ENCODE results near the gene PHLDB3.
"Not testable (repeated sequence)": the region's sequence is repeated elsewhere in the genome, so short reads cannot be mapped to it uniquely, and the experiment has no call there.

The PHLDB3 gene

GRCh38 chr19:43552198-43552450, 47.6 kb upstream of the PHLDB3 start:
- Histone ChIP-seq H3K27me3 (ENCODE audit: insufficient read depth, low read length, poor library complexity, severe bottlenecking) (no peaks in the 10 kb centered on the region), H3K4me2 (ENCODE audit: low read depth, low read length, poor library complexity, severe bottlenecking) (no peak overlapping the region), H3K79me2 (ENCODE audit: insufficient read depth, low read length) (0 out of 2 replicates have a peak, but pooled peaks cover 5% of the 10 kb centered on the region), H3K9me3 (ENCODE audit: insufficient read depth, low read depth, low read length) (no peaks in the 10 kb centered on the region), H3F3A (ENCODE audit: low read depth) (no peaks in the 10 kb centered on the region), H3K9me2 (replicated peaks; ENCODE audit: low read depth, low read length) (no peaks in the 10 kb centered on the region), H3K36me3 (ENCODE audit: insufficient read depth, low read length) (peaks cover 55% of the 10 kb centered on the region; the same call in 1 of the 2 replicates), H3K9ac (ENCODE audit: low read depth, low read length, poor library complexity, severe bottlenecking) (no peak overlapping the region), H4K20me1 (ENCODE audit: insufficient read depth, low read length, poor library complexity, severe bottlenecking) (no peaks in the 10 kb centered on the region), H2AFZ (ENCODE audit: low read length) (no peak overlapping the region), H3K4me1 (ENCODE audit: insufficient read depth, low read length, poor library complexity, severe bottlenecking) (no peaks in the 10 kb centered on the region), H3K4me3 (ENCODE audit: low read length, poor library complexity, severe bottlenecking) (no peak overlapping the region)
- no peak for TF ChIP-seq EZH2phosphoT487 (IDR thresholded peaks at IDR 0.05; ENCODE audit: borderline replicate concordance)
- no peak for TF ChIP-seq CTCF (conservative IDR thresholded peaks at IDR 0.05; ENCODE audit: low read length)

- Histone ChIP-seq H3K4me1 (ENCODE audit: insufficient read depth, low read length, poor library complexity, severe bottlenecking) (no peaks in the 10 kb centered on the region), H3K4me2 (ENCODE audit: low read depth, low read length, poor library complexity, severe bottlenecking) (no peak overlapping the region)
These were observed 47.1 kb upstream of the PHLDB3 start for GRCh38 chr19:43551399-43552197.

GRCh38 chr19:43548706-43549105, 44.2 kb upstream of the PHLDB3 start:
- TF ChIP-seq CTCF (conservative IDR thresholded peaks at IDR 0.05; ENCODE audit: low read length) = no peak
- Histone ChIP-seq H3K4me2 (ENCODE audit: low read depth, low read length, poor library complexity, severe bottlenecking) (no peak overlapping the region), H3K9me3 (ENCODE audit: insufficient read depth, low read depth, low read length) (no peaks in the 10 kb centered on the region), H3K27me3 (ENCODE audit: insufficient read depth, low read length, poor library complexity, severe bottlenecking) (no peaks in the 10 kb centered on the region), H3F3A (ENCODE audit: low read depth) (no peaks in the 10 kb centered on the region), H2AFZ (ENCODE audit: low read length) (no peak overlapping the region), H3K4me3 (ENCODE audit: low read length, poor library complexity, severe bottlenecking) (no peak overlapping the region), H3K79me2 (ENCODE audit: insufficient read depth, low read length) (no peaks in the 10 kb centered on the region), H3K4me1 (ENCODE audit: insufficient read depth, low read length, poor library complexity, severe bottlenecking) (no peaks in the 10 kb centered on the region), H3K9ac (ENCODE audit: low read depth, low read length, poor library complexity, severe bottlenecking) (no peak overlapping the region), H3K36me3 (ENCODE audit: insufficient read depth, low read length) (peaks cover 47% of the 10 kb centered on the region; the same call in 1 of the 2 replicates), H4K20me1 (ENCODE audit: insufficient read depth, low read length, poor library complexity, severe bottlenecking) (no peaks in the 10 kb centered on the region), H3K9me2 (replicated peaks; ENCODE audit: low read depth, low read length) (no peaks in the 10 kb centered on the region)

More at GRCh38 chr19:43551399-43552197, 47.1 kb upstream of the PHLDB3 start:
- Histone ChIP-seq H3K36me3 (ENCODE audit: insufficient read depth, low read length) (peaks cover 55% of the 10 kb centered on the region; the same call in 1 of the 2 replicates), H3K9ac (ENCODE audit: low read depth, low read length, poor library complexity, severe bottlenecking) (no peak overlapping the region), H3K27me3 (ENCODE audit: insufficient read depth, low read length, poor library complexity, severe bottlenecking) (no peaks in the 10 kb centered on the region), H3K4me3 (ENCODE audit: low read length, poor library complexity, severe bottlenecking) (no peak overlapping the region), H3F3A (ENCODE audit: low read depth) (no peaks in the 10 kb centered on the region), H3K79me2 (ENCODE audit: insufficient read depth, low read length) (0 out of 2 replicates have a peak, but pooled peaks cover 5% of the 10 kb centered on the region), H2AFZ (ENCODE audit: low read length) (no peak overlapping the region), H3K9me3 (ENCODE audit: insufficient read depth, low read depth, low read length) (no peaks in the 10 kb centered on the region), H3K9me2 (replicated peaks; ENCODE audit: low read depth, low read length) (no peaks in the 10 kb centered on the region), H4K20me1 (ENCODE audit: insufficient read depth, low read length, poor library complexity, severe bottlenecking) (no peaks in the 10 kb centered on the region)
- no peak for TF ChIP-seq EZH2phosphoT487 (IDR thresholded peaks at IDR 0.05; ENCODE audit: borderline replicate concordance)
- TF ChIP-seq CTCF (conservative IDR thresholded peaks at IDR 0.05; ENCODE audit: low read length) = no peak

- H3K4me3 ChIP-seq (ENCODE audit: low read length, poor library complexity, severe bottlenecking); H2AFZ ChIP-seq (ENCODE audit: low read length); H3F3A ChIP-seq (ENCODE audit: low read depth); H3K27me3 ChIP-seq (ENCODE audit: insufficient read depth, low read length, poor library complexity, severe bottlenecking); H3K4me2 ChIP-seq (ENCODE audit: low read depth, low read length, poor library complexity, severe bottlenecking); H3K79me2 ChIP-seq (ENCODE audit: insufficient read depth, low read length); H3K9me2 ChIP-seq (replicated peaks; ENCODE audit: low read depth, low read length); H4K20me1 ChIP-seq (ENCODE audit: insufficient read depth, low read length, poor library complexity, severe bottlenecking); H3K9me3 ChIP-seq (ENCODE audit: insufficient read depth, low read depth, low read length); H3K4me1 ChIP-seq (ENCODE audit: insufficient read depth, low read length, poor library complexity, severe bottlenecking); H3K9ac ChIP-seq (ENCODE audit: low read depth, low read length, poor library complexity, severe bottlenecking): not testable (repeated sequence)
- H3K36me3 ChIP-seq (ENCODE audit: insufficient read depth, low read length) = peaks cover 47% of the 10 kb centered on the region; the same call in 1 of the 2 replicates
These were observed 43.4 kb upstream of the PHLDB3 start for GRCh38 chr19:43547926-43548325.

Data from Loucy (cell line).